Hepatocyte (in vitro differentiated cells): ENCODE data around the gene GPSM3. TPM values are rescaled to one million over a fixed set of nuclear protein-coding genes. Genes with fewer than 3 reads are reported as not detected.
"Not testable (repeated sequence)": the region's sequence is repeated elsewhere in the genome, so short reads cannot be mapped to it uniquely, and the experiment has no call there.

Experiments used
- DNase-seq: peaks from one replicate; pipeline ENCODE4 v3.0.0-alpha.2; 2016; ENCODE audit warnings: low spot score
- H2AFZ ChIP-seq: fragments of 200-600 bp; sonication (generic); 2 replicates; pipeline ENCODE4 v1.6.0; 2016; ENCODE audit warnings: antibody characterized with exemption, mild to moderate bottlenecking
- H3K27ac ChIP-seq: fragments of 200-600 bp; sonication (generic); 2 replicates; pipeline ENCODE4 v1.5.1; 2016; ENCODE audit warnings: mild to moderate bottlenecking
- H3K27me3 ChIP-seq: fragments of 200-600 bp; sonication (generic); 2 replicates; pipeline ENCODE4 v1.6.1; 2016
- H3K36me3 ChIP-seq: fragments of 200-600 bp; sonication (generic); replicated peaks from 2 replicates; pipeline ENCODE4 v1.5.1; 2016; ENCODE audit warnings: low read depth; ENCODE audit not compliant: insufficient read depth
- H3K4me1 ChIP-seq: fragments of 200-600 bp; sonication (generic); 2 replicates; pipeline ENCODE4 v1.5.1; 2016; ENCODE audit warnings: mild to moderate bottlenecking, moderate library complexity; ENCODE audit not compliant: insufficient read depth
- H3K4me2 ChIP-seq: fragments of 200-600 bp; sonication (generic); 2 replicates; pipeline ENCODE4 v1.6.0; 2016
- H3K4me3 ChIP-seq: fragments of 200-600 bp; sonication (generic); 2 replicates; pipeline ENCODE4 v1.5.1; 2016; ENCODE audit warnings: mild to moderate bottlenecking
- H3K79me2 ChIP-seq: fragments of 200-600 bp; sonication (generic); 2 replicates; pipeline ENCODE4 v1.6.0; 2017; ENCODE audit warnings: mild to moderate bottlenecking
- H3K9me2 ChIP-seq: fragments of 200-600 bp; sonication (generic); replicated peaks from 2 replicates; pipeline ENCODE4 v1.6.0; 2017; ENCODE audit warnings: mild to moderate bottlenecking; ENCODE audit not compliant: insufficient read depth
- H3K9me3 ChIP-seq: fragments of 200-600 bp; sonication (generic); 2 replicates; pipeline ENCODE4 v1.5.1; 2016; ENCODE audit warnings: low read depth, mild to moderate bottlenecking
- H4K20me1 ChIP-seq: fragments of 200-600 bp; sonication (generic); 2 replicates; pipeline ENCODE4 v1.6.0; 2016; ENCODE audit warnings: mild to moderate bottlenecking; ENCODE audit not compliant: insufficient read depth, poor library complexity, severe bottlenecking
- CTCF ChIP-seq: fragments of 200-600 bp; sonication (generic); IDR thresholded peaks from 2 replicates; pipeline ENCODE4 v1.5.1; 2016; ENCODE audit warnings: antibody characterized with exemption, mild to moderate bottlenecking; ENCODE audit not compliant: poor library complexity
- EZH2 ChIP-seq: fragments of 200-600 bp; sonication (generic); IDR thresholded peaks from 2 replicates; pipeline ENCODE4 v1.6.1; 2016; ENCODE audit warnings: antibody characterized with exemption, mild to moderate bottlenecking, borderline replicate concordance
- EZH2phosphoT487 ChIP-seq: fragments of 200-600 bp; sonication (generic); IDR thresholded peaks from one replicate; pipeline ENCODE4 v1.6.1; 2018; ENCODE audit warnings: antibody characterized with exemption, mild to moderate bottlenecking, low read depth, moderate library complexity; ENCODE audit not compliant: unreplicated experiment, severe bottlenecking
- WGBS: methylation state at CpG from one replicate; pipeline ENCODE4 v1.1.6; 2016; ENCODE audit warnings: low lambda C conversion rate; ENCODE audit errors: missing lambda C conversion rate; 5-methylcytosine and 5-hydroxymethylcytosine counted together
- polyA plus RNA-seq: library from polyadenylated mRNA; unstranded; fragments of >200 nt; fragmentation: Nextera tagmentation; extraction: Ambion mirVana; gene quantifications from 2 replicates; pipeline ENCODE4 v1.2.1, GENCODE V29; 2016
- total RNA-seq: library from RNA; depleted of rRNA; stranded (reverse); fragments of >200 nt; gene quantifications from 2 replicates; pipeline ENCODE4 v1.2.3, GENCODE V29; 2014

Gene GPSM3
- total and polyA plus RNA-seq, 2 experiments from 2014 or later: 3.4 to 4.3 TPM

- Histone ChIP-seq H3K27me3 (no peaks in the 10 kb centered on the region), H3K79me2 (no peaks in the 10 kb centered on the region), H3K9me3 (no peaks in the 10 kb centered on the region), H3K4me3 (no peak overlapping the region), H2AFZ (no peak overlapping the region), H3K36me3 (no peaks in the 10 kb centered on the region), H4K20me1 (no peaks in the 10 kb centered on the region), H3K27ac (no peak overlapping the region), H3K4me2 (no peak overlapping the region), H3K9me2 (no peaks in the 10 kb centered on the region), H3K4me1 (no peaks in the 10 kb centered on the region)
- no peak for TF ChIP-seq EZH2
- TF ChIP-seq EZH2phosphoT487: no peak
- no peak for TF ChIP-seq CTCF
- DNase-seq: no peak
- WGBS: 94% methylated on average over 6 of the region's 6 CpGs
Observed at GRCh38 chr6:32213649-32214048, 21.2 kb upstream of the GPSM3 start.

GRCh38 chr6:32212076-32212760 is 19.8 kb upstream of the GPSM3 start:
- no peaks in the 10 kb centered on the region for H4K20me1 ChIP-seq
- H2AFZ ChIP-seq: no peak overlapping the region
- H3K9me3 ChIP-seq: no peaks in the 10 kb centered on the region
- no peaks in the 10 kb centered on the region for H3K27me3 ChIP-seq
- no peak overlapping the region for H3K4me3 ChIP-seq
- H3K79me2 ChIP-seq: no peaks in the 10 kb centered on the region
- H3K36me3 ChIP-seq: no peaks in the 10 kb centered on the region
- 81% methylated on average over 12 of the region's 12 CpGs for WGBS
- H3K4me1 ChIP-seq: no peaks in the 10 kb centered on the region
- DNase-seq: no peak
- no peak overlapping the region for H3K27ac ChIP-seq
- H3K9me2 ChIP-seq: no peaks in the 10 kb centered on the region
- TF ChIP-seq CTCF (no peak), EZH2phosphoT487 (no peak), EZH2 (no peak)
- no peak overlapping the region for H3K4me2 ChIP-seq

GRCh38 chr6:32211432-32211831 is 19.0 kb upstream of the GPSM3 start:
- H3K9me3 ChIP-seq, H3K4me3 ChIP-seq, H3K27ac ChIP-seq, H2AFZ ChIP-seq, H3K79me2 ChIP-seq, H4K20me1 ChIP-seq, H3K36me3 ChIP-seq, H3K4me1 ChIP-seq, DNase-seq, H3K27me3 ChIP-seq, H3K4me2 ChIP-seq, H3K9me2 ChIP-seq: not testable (repeated sequence)
- 92% methylated on average over 4 of the region's 4 CpGs for WGBS

- no peak for TF ChIP-seq EZH2phosphoT487
- no peak for TF ChIP-seq CTCF
- TF ChIP-seq EZH2: no peak
- H3K27ac ChIP-seq: no peak overlapping the region
- no peaks in the 10 kb centered on the region for H3K9me3 ChIP-seq
Observed at GRCh38 chr6:32210191-32210601, 17.8 kb upstream of the GPSM3 start.

More at GRCh38 chr6:32210191-32210601, 17.8 kb upstream of the GPSM3 start:
- H3K27me3 ChIP-seq: no peaks in the 10 kb centered on the region
- no peaks in the 10 kb centered on the region for H3K9me2 ChIP-seq
- no peak overlapping the region for H3K4me3 ChIP-seq
- no peak for DNase-seq
- no peaks in the 10 kb centered on the region for H3K79me2 ChIP-seq
- no peaks in the 10 kb centered on the region for H3K36me3 ChIP-seq
- H2AFZ ChIP-seq: no peak overlapping the region
- 75% methylated on average over 5 of the region's 5 CpGs for WGBS
- no peak overlapping the region for H3K4me2 ChIP-seq
- H3K4me1 ChIP-seq: no peaks in the 10 kb centered on the region
- no peaks in the 10 kb centered on the region for H4K20me1 ChIP-seq
